HL-60/S4 (cell line): ENCODE results near the gene BMP10.

Experiments used
- in situ Hi-C: fragments of 300-500 bp; cut with MboI; formaldehyde crosslinking; loops from 2 replicates; pipeline ENCODE4 v1.14.3; 2022; ENCODE audit warnings: low sequenced_read_pairs

The BMP10 gene

GRCh38 chr2:68825866-68826265 lies 45.3 kb downstream of the BMP10 start:
- in situ Hi-C loops, result no loop called here

- in situ Hi-C loops, result no loop called here
These were observed 46.4 kb downstream of the BMP10 start for GRCh38 chr2:68824831-68825230.

- in situ Hi-C loops, result no loop called here
These were observed 48.9 kb downstream of the BMP10 start for GRCh38 chr2:68822207-68822872.

GRCh38 chr2:68819556-68819955 lies 51.6 kb downstream of the BMP10 start:
- in situ Hi-C loops, result no loop called here

GRCh38 chr2:68817306-68817705 lies 53.9 kb downstream of the BMP10 start:
- in situ Hi-C loops, result no loop called here
